LNCaP clone FGC (cell line): ENCODE results near the gene SLC8A1.

ENCODE experiments used
- DNase-seq: peaks from one replicate; pipeline ENCODE4 v3.0.0-alpha.2; 2011; ENCODE audit warnings: low read depth
- H3K4me3 ChIP-seq: 2 replicates; pipeline ENCODE4 v1.5.1; 2011; ENCODE audit warnings: mild to moderate bottlenecking, low read depth, low read length, control low read depth
- TF ChIP-seq, protein P1 (sequence below): IDR thresholded peaks from 2 replicates; pipeline ENCODE4 v1.5.1; 2012; ENCODE audit warnings: mild to moderate bottlenecking; ENCODE audit not compliant: control insufficient read depth, insufficient read depth; ENCODE audit errors: extremely low read depth

SLC8A1 gene

DNA sequence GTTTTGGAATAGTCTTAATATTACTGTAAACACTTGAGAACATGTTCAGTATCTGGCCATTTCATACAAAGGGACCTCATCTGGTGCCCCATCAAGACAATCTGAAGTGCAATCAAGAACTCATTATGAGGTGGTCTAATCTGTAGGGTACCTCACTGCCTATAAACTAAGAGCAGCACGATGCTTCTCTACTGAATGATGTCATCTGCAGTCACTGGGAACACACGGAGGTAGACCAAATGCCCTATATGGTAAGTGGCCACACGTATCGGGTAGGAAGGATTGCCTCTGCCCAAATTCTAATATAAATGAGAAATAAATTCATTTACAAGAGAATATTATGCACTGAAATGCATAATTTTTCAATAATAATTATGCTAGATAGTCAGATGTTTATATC, 90.4 kb downstream of the SLC8A1 start:
- TF ChIP-seq, protein P1, sequence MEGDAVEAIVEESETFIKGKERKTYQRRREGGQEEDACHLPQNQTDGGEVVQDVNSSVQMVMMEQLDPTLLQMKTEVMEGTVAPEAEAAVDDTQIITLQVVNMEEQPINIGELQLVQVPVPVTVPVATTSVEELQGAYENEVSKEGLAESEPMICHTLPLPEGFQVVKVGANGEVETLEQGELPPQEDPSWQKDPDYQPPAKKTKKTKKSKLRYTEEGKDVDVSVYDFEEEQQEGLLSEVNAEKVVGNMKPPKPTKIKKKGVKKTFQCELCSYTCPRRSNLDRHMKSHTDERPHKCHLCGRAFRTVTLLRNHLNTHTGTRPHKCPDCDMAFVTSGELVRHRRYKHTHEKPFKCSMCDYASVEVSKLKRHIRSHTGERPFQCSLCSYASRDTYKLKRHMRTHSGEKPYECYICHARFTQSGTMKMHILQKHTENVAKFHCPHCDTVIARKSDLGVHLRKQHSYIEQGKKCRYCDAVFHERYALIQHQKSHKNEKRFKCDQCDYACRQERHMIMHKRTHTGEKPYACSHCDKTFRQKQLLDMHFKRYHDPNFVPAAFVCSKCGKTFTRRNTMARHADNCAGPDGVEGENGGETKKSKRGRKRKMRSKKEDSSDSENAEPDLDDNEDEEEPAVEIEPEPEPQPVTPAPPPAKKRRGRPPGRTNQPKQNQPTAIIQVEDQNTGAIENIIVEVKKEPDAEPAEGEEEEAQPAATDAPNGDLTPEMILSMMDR, result no peak
- H3K4me3 ChIP-seq, result no peak overlapping the region
- no peak for DNase-seq

DNA sequence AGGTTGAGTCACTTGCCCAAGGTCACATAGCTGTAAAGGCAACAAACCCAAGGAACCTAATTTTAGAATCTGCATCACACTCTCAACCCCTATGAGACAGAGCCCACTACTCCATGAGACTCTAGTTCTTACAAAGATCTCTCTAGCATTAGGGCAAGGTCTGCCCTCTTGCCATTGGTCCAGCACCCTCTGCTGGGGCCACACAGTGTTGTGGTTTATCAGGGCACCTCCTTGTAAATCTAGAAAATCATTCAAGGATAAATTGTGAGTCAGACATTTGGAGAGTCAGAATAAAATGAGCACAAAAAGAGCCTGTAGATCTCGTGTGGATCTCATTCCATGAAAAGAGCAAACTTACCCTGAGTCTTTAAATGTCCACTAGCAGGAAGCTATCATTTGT, 91.2 kb downstream of the SLC8A1 start:
- no peak overlapping the region for H3K4me3 ChIP-seq
- DNase-seq, result no peak
- TF ChIP-seq, protein P1, result 0 out of 2 replicates have a peak, but pooled peaks have one; percentile 11

DNA sequence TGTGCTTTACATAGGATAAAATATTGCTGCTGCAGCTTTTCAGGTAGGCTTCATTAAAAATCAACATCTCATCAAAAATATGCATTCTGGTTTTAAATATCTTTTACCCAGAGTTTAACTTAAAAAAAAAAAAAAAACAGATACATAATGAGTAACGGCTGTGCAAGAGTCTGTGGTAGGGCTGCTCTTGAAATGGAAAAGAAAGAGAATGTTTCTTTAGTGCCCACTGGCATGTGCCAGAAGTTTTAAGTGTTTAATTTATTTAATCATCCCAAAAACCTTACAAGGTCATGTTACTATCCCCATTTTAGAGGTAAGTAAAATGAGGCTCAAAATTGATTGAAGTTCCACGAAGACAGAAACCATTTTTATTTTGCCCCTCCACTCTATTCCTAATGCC, 92.1 kb downstream of the SLC8A1 start:
- TF ChIP-seq, protein P1, result no peak
- DNase-seq, result no peak
- no peak overlapping the region for H3K4me3 ChIP-seq

DNA sequence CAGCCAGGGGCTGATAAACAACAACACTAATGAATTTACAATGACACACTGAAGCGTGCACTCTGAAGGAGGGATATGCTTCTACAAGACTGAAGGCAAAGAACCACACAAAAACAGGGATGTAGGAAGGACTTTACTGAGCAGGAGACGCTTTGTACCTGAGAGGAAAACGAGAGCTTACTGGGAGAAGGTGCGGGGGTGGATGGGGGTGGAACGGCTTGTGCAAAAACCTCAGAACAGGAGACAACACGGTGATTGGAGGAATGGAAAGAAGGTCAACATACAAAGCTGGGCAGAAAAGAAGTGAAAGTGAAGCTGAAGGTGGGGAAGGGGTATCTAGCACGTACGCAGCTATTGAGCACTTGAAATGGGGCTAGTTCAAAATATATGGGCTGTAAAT, 93.1 kb downstream of the SLC8A1 start:
- TF ChIP-seq, protein P1, result no peak
- no peak for DNase-seq
- no peak overlapping the region for H3K4me3 ChIP-seq

DNA sequence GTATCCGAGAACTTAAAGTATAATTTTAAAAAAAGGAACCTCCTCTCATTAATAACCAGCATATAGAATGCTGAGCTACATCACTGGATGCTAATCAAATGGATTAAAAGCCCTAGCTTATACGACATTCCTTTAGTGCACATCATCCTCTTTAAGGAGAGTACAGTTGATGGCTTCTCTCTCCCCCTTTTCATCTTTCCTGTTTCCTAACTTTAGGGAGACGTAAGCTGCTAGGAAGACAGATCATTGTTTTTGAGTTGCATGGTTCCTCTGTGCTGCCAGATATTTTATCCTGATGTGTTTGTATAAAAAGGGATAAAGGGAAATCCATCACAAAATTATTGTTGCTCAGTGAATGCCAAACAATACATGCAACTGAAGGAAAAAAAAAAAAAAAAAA, 94.2 kb downstream of the SLC8A1 start:
- TF ChIP-seq, protein P1, result no peak
- no peak for DNase-seq
- no peak overlapping the region for H3K4me3 ChIP-seq

DNA sequence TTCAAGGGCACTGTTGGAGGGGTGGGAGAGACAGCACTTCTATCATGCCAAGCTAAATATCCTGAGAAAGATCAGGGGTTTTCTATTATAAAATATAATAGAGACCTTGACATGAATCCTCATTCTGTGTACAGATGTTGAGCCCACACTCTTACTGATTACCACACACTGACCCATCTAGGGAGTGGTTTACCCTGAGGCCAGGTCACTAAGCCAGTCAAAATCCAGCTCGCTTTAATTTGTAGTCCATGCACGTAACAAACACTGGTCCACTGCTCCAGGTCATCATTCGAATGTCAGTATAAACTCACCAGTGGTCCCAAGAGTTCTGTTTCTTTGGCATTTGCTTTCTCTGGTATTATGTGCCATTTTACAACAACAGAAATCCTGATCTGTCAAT, 96.4 kb downstream of the SLC8A1 start:
- no peak for DNase-seq
- TF ChIP-seq, protein P1, result no peak
- H3K4me3 ChIP-seq, result no peak overlapping the region

DNA sequence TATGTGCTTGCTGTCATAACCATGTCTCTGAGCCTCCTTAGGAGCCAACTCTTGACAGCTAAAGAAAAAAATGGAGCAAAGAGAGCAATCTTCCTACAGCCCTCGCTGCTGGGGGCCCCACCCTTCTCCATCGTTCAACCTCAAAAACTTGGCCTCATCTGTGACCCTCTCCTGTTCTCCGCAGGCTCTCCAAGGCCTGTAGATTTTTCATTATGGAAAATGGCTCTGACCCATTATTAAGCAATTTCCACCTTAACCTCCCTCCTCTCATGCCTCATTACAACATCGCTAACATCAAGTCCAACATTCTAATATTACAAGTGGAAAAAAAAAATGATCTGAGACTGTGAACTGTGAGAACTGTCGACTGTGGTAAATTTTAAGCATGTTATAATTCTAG, 98.7 kb downstream of the SLC8A1 start:
- no peak for DNase-seq
- H3K4me3 ChIP-seq, result no peak overlapping the region
- TF ChIP-seq, protein P1, result no peak
